ENCODE data around the gene TTN. TPM values are rescaled to one million over a fixed set of nuclear protein-coding genes. Genes with fewer than 3 reads are reported as not detected.

Gene TTN
- total RNA-seq, 1 donor from 2014 or later: 0.50 TPM

GRCh38 chr2:178530131-178530530 is 277.1 kb downstream of the TTN start:
- Histone ChIP-seq H3K4me3 (ENCODE audit: insufficient read depth, low read depth, low read length) (no peak overlapping the region), H3K4me1 (ENCODE audit: insufficient read depth, low read length) (no peaks in the 10 kb centered on the region), H3K27me3 (ENCODE audit: insufficient read depth, low read length) (no peaks in the 10 kb centered on the region), H2AFZ (ENCODE audit: low read depth, low read length) (no peak overlapping the region), H4K20me1 (ENCODE audit: insufficient read depth, low read length) (no peaks in the 10 kb centered on the region), H3K9ac (ENCODE audit: low read length) (no peak overlapping the region), H3K9me3 (ENCODE audit: insufficient read depth, low read depth, low read length) (no peaks in the 10 kb centered on the region), H3K36me3 (ENCODE audit: insufficient read depth, low read length) (no peaks in the 10 kb centered on the region), H3K4me2 (ENCODE audit: low read length) (no peak overlapping the region), H3K27ac (ENCODE audit: low read depth, low read length) (no peak overlapping the region), H3K79me2 (ENCODE audit: insufficient read depth, low read length) (peaks cover 66% of the 10 kb centered on the region)
- Mint-ChIP-seq H3K4me3 (ENCODE audit: unreplicated experiment) (no peak overlapping the region), H3K27me3 (ENCODE audit: low read depth, unreplicated experiment) (no peaks in the 10 kb centered on the region), H3K9me3 (ENCODE audit: unreplicated experiment) (no peaks in the 10 kb centered on the region), H3K4me1 (ENCODE audit: low read depth, unreplicated experiment) (no peaks in the 10 kb centered on the region), H3K27ac (ENCODE audit: unreplicated experiment) (no peak overlapping the region), H3K36me3 (ENCODE audit: low read depth, unreplicated experiment) (peaks cover 17% of the 10 kb centered on the region)
- DNase-seq (ENCODE audit: low read depth) (no peak), FAIRE-seq (no peak)
- no peak for TF ChIP-seq EZH2 (IDR thresholded peaks at IDR 0.05; ENCODE audit: insufficient read depth, low read length)
- no peak for TF ChIP-seq CTCF (IDR thresholded peaks at IDR 0.05; ENCODE audit: insufficient read depth, low read depth, low read length)

- H3K4me3 ChIP-seq (ENCODE audit: insufficient read depth, low read depth, low read length): no peak overlapping the region
- H3K9ac ChIP-seq (ENCODE audit: low read length): no peak overlapping the region
- H3K4me1 Mint-ChIP-seq (ENCODE audit: low read depth, unreplicated experiment): no peaks in the 10 kb centered on the region
- no peaks in the 10 kb centered on the region for H3K9me3 ChIP-seq (ENCODE audit: insufficient read depth, low read depth, low read length)
- no peak overlapping the region for H3K4me2 ChIP-seq (ENCODE audit: low read length)
- DNase-seq (ENCODE audit: low read depth): no peak
- no peak overlapping the region for H3K4me3 Mint-ChIP-seq (ENCODE audit: unreplicated experiment)
- peak; percentile 34 for FAIRE-seq
- TF ChIP-seq EZH2 (IDR thresholded peaks at IDR 0.05; ENCODE audit: insufficient read depth, low read length) (no peak), CTCF (IDR thresholded peaks at IDR 0.05; ENCODE audit: insufficient read depth, low read depth, low read length) (no peak)
- H2AFZ ChIP-seq (ENCODE audit: low read depth, low read length): no peak overlapping the region
- no peak overlapping the region for H3K27ac Mint-ChIP-seq (ENCODE audit: unreplicated experiment)
- H3K79me2 ChIP-seq (ENCODE audit: insufficient read depth, low read length): peaks cover 70% of the 10 kb centered on the region
- H4K20me1 ChIP-seq (ENCODE audit: insufficient read depth, low read length): no peaks in the 10 kb centered on the region
- no peaks in the 10 kb centered on the region for H3K27me3 Mint-ChIP-seq (ENCODE audit: low read depth, unreplicated experiment)
- no peaks in the 10 kb centered on the region for H3K9me3 Mint-ChIP-seq (ENCODE audit: unreplicated experiment)
- no peak overlapping the region for H3K27ac ChIP-seq (ENCODE audit: low read depth, low read length)
- H3K36me3 ChIP-seq (ENCODE audit: insufficient read depth, low read length): no peaks in the 10 kb centered on the region
- H3K4me1 ChIP-seq (ENCODE audit: insufficient read depth, low read length): peaks cover 3% of the 10 kb centered on the region
- no peaks in the 10 kb centered on the region for H3K27me3 ChIP-seq (ENCODE audit: insufficient read depth, low read length)
- peaks cover 15% of the 10 kb centered on the region for H3K36me3 Mint-ChIP-seq (ENCODE audit: low read depth, unreplicated experiment)
Observed at GRCh38 chr2:178529194-178529593, 278.0 kb downstream of the TTN start.

GRCh38 chr2:178528647-178529046 is 278.6 kb downstream of the TTN start:
- H3K27ac Mint-ChIP-seq (ENCODE audit: unreplicated experiment): no peak overlapping the region
- Histone ChIP-seq H3K4me2 (ENCODE audit: low read length) (no peak overlapping the region), H3K27ac (ENCODE audit: low read depth, low read length) (no peak overlapping the region), H3K4me1 (ENCODE audit: insufficient read depth, low read length) (peaks cover 3% of the 10 kb centered on the region), H4K20me1 (ENCODE audit: insufficient read depth, low read length) (no peaks in the 10 kb centered on the region), H2AFZ (ENCODE audit: low read depth, low read length) (no peak overlapping the region), H3K79me2 (ENCODE audit: insufficient read depth, low read length) (peaks cover 71% of the 10 kb centered on the region), H3K9ac (ENCODE audit: low read length) (no peak overlapping the region), H3K27me3 (ENCODE audit: insufficient read depth, low read length) (no peaks in the 10 kb centered on the region), H3K4me3 (ENCODE audit: insufficient read depth, low read depth, low read length) (no peak overlapping the region), H3K9me3 (ENCODE audit: insufficient read depth, low read depth, low read length) (no peaks in the 10 kb centered on the region), H3K36me3 (ENCODE audit: insufficient read depth, low read length) (no peaks in the 10 kb centered on the region)
- H3K4me3 Mint-ChIP-seq (ENCODE audit: unreplicated experiment): no peak overlapping the region
- DNase-seq (ENCODE audit: low read depth): no peak
- no peaks in the 10 kb centered on the region for H3K4me1 Mint-ChIP-seq (ENCODE audit: low read depth, unreplicated experiment)
- no peak for FAIRE-seq
- H3K36me3 Mint-ChIP-seq (ENCODE audit: low read depth, unreplicated experiment): peaks cover 14% of the 10 kb centered on the region
- no peaks in the 10 kb centered on the region for H3K27me3 Mint-ChIP-seq (ENCODE audit: low read depth, unreplicated experiment)
- no peak for TF ChIP-seq CTCF (IDR thresholded peaks at IDR 0.05; ENCODE audit: insufficient read depth, low read depth, low read length)
- TF ChIP-seq EZH2 (IDR thresholded peaks at IDR 0.05; ENCODE audit: insufficient read depth, low read length): no peak
- H3K9me3 Mint-ChIP-seq (ENCODE audit: unreplicated experiment): no peaks in the 10 kb centered on the region
